Pons (tissue), 1 donor: ENCODE data around the gene SPATA33.
"Not testable (repeated sequence)": the region's sequence is repeated elsewhere in the genome, so short reads cannot be mapped to it uniquely, and the experiment has no call there.

Source experiments
- DNase-seq: peaks from one replicate; pipeline ENCODE4 v3.0.0-alpha.2; 2016; ENCODE audit warnings: low spot score

The SPATA33 gene

DNA sequence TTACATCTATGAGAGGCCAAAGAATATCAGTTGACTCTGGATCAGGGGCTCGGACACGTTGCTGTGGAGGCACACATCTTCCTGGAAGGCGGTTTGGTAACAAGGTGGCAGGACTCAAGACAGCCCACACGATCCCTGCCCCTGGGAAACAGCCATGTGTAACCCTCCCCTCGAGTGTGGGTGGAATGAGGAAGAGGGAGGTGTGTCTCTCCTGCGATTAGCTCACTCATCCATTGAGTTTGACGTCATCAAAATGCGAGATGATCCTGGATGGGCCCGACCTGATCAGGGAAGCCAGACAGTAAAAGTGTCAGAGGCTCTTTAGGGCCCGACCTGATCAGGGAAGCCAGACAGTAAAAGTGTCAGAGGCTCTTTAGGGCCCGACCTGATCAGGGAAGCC, 6.6 kb downstream of the SPATA33 start:
- DNase-seq = not testable (repeated sequence)

DNA sequence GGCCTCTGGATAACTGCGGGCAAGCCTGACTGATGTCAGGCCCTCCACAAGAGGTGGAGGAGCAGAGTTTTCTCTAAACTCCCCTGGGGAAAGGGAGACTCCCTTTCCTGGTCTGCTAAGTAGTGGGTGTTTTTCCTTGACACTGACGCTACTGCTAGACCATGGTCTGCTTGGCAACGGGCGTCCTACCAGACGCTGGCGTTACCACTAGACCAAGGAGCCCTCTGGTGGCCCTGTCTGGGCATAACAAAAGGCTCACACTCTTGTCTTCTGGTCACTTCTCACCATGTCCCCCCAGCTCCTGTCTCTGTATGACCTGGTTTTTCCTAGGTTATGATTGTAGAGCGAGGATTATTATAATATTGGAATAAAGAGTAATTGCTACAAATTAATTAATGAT, 9.4 kb downstream of the SPATA33 start:
- DNase-seq = peak; percentile 16

DNA sequence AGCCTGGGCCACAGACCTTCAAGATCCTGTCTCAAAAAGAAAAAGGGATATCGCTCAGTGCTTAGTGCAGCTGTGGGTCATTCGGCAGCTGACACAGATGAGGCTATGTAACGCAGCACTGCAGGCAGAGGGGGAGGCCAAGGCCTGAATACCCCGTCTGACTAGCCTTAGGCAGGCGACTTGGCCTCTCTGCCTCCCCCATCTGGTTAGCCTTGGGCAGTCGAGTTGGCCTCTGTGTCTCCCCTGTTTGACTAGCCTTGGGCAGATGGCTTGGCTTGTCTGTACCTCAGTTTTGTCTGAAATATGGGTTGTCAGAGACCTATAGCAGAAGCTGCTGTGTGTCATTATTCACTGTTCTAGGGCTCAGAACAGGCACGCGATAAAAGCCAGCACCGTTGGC, 10.0 kb downstream of the SPATA33 start:
- DNase-seq = no peak

DNA sequence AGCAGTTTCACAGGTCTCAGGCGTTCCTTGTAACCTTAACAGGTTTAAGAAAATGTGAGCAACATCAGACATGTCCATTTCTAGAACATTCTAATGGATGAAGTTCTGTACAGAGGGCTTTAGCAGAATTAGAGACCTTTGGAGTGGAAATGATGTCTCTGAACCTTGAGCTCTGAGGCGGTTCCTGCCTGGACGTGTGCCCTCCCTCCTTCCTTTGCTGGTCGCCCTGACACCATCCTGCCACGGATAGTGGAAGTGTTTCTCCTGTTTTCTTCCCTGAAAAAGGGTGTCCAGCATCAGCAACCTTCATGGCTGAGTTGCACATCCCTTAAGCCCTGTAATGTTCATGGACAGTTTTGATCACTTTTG, 11.1 kb downstream of the SPATA33 start:
- DNase-seq = no peak

DNA sequence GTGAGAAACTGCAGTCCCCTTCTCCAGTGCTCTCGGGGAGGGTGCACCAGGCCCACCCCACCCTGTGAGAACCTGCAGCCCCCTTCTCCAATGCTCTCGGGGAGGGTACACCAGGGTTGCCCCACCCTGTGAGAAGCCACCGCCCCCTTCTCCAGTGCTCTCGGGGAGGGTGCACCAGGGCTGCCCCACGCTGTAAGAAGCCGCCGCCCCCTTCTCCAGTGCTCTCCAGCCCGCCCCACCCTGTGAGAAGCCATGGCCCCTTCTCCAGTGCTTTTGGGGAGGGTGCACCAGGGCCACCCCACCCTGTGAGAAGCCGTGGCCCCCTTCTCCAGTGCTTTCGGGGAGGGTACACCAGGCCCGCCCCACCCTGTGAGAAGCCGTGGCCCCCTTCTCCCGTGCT, 12.1 kb downstream of the SPATA33 start:
- DNase-seq = no peak

DNA sequence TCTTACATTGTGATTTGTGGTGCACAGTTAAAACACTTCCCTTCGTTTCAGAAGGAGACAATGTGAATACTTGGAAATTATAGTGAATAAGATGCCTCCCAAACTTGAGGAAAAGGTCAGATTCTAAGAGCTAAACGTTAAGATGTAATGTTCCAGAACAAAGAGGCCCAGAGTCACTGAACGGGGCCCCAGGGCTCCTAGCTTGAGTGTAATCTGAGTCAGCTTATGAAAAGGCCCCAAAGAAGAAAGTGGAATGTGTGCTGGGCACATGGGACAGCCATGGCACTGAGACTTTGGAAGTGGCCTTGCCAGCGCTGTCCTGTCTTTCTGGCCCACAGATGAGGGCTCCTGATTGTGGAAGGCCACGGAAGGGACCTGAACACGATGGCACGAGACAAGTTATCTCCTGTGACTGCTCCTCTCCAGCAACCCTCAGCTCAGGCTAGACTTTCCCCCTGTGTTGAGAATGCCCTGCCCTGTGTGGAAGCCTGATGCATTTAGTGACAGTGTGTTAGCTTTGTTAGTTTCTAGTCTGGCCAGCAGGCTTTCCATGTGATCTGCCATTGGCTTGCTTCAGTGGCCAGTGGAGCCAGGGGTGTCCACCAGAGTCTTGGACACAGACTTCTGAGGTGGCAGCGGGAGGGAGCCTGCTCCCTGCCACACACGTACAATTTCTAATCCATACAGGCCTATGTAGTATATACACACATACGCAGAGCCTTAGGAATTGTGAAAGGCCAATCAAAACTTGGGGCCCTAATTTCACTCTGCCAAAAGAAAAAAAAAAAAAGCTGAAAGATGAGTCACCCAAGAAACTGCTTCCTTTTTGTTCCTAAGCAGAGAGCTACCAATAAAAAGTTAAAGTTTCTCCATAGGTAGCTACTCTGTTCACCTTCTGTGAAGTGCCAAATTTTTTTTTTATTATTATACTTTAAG, 13.1 kb downstream of the SPATA33 start:
- DNase-seq = no peak

DNA sequence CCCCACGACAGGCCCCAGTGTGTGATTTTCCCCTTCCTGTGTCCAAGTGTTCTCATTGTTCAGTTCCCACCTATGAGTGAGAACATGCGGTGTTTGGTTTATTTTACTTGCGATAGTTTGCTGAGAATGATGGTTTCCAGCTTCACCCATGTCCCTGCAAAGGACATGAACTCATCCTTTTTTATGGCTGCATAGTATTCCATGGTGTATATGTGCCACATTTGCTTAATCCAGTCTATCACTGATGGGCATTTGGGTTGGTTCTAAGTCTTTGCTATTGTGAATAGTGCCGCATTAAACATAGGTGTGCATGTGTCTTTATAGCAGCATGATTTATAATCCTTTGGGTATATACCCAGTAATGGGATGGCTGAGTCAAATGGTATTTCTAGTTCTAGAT, 13.9 kb downstream of the SPATA33 start:
- not testable (repeated sequence) for DNase-seq

DNA sequence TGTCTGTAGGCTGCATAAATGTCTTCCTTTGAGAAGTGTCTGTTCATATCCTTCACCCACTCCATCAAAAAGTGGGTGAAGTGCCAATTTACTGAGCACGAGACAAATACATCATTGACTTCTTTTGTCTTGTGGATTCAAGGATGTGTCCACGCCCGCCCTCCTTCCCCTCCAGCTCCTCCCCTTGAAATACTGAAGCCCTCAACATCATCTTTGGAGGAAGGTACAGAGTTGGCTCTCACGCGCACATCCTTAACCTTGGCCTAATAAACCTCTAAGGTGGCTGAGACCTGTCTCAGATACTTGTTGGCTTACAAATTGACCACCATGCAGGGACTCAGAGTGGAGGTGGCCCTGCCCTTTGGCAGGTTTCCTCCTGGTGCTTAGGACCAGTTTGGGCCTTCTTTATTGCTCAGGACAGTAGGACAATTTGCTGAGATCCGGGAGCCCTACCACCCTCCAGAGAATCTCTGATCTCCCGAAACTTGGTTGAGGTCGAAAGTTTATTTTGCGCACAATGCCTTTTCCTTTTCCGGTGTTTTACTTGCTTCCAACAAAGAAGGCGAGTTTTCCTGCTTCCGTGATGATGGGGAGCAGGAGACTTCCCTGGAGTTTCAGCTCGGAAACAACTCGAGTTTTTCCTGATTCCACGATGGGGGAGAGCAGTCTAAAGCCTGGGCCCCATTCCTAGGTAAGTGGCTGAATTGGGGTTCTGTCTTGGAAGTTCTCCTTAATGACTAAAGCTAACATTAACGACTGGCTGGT, 14.7 kb downstream of the SPATA33 start:
- no peak for DNase-seq

DNA sequence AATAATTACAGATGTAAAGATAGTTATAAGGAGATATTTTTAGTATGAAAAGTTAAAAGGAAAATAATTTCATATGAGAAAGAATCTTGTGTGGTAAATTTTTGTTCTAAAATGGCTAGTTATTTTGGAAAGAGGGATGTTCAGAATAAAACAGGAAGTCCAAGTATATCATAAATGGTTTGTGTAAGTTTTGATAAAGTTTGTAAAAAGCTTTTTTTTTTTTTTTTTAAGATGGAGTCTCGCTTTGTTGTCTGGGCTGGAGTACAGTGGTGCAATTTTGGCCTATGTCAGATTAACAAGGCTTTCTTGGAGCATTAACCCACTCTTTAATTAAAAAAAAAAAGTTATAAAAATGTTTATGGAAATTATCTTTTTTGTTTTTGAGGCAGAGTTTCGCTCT, 20.6 kb downstream of the SPATA33 start:
- no peak for DNase-seq

DNA sequence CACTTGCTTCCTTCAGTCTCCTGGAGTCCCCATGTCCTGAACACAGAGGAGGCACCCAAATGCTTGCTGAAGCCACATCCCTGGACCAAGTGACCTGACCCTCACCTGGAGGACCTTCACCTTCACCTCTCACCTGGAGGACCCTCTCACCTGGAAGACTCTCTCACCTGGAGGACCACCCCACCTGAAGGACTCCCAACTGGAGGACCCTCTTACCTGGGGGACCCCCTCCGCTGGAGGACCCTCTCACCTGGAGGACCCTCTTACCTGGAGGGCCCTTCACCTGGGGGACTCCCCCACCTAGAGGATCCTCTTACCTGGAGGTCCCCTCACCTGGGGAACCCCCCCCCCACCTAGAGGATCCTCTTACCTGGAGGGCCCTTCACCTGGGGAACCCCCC, 28.3 kb downstream of the SPATA33 start:
- DNase-seq = no peak

DNA sequence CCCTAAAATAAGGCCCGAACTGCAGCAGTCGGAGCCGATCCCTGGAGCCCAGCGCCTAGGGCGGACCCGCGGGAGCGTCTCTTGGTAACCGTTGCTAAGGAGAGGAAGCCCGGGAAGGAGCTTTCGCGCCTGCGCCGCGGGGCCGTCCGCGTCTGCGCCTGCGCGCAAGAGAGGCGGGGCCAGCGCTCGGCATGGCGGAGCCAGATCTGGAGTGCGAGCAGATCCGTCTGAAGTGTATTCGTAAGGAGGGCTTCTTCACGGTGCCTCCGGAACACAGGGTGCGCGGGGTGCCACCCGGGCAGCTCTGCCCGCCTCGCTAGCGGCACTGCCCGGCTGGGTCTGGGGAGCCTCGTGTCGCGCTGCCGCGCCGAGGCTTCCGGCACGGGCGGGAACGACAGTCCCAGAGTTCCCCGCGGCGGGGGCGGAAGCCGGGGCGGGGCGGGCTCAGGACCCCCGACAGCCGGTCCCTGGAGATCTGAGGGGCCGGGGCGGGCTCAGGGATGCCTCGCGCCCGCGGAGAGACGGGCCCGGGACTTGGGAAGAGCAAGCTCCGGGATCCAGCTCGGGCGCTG, 29.0 kb downstream of the SPATA33 start, which contains the start of gene CDK10:
CDK10 (plus strand) TSS at position 170 of the 572 bp plus-strand sequence; CDS start at position 192, 22 bp downstream.
- DNase-seq = peak; percentile 85

DNA sequence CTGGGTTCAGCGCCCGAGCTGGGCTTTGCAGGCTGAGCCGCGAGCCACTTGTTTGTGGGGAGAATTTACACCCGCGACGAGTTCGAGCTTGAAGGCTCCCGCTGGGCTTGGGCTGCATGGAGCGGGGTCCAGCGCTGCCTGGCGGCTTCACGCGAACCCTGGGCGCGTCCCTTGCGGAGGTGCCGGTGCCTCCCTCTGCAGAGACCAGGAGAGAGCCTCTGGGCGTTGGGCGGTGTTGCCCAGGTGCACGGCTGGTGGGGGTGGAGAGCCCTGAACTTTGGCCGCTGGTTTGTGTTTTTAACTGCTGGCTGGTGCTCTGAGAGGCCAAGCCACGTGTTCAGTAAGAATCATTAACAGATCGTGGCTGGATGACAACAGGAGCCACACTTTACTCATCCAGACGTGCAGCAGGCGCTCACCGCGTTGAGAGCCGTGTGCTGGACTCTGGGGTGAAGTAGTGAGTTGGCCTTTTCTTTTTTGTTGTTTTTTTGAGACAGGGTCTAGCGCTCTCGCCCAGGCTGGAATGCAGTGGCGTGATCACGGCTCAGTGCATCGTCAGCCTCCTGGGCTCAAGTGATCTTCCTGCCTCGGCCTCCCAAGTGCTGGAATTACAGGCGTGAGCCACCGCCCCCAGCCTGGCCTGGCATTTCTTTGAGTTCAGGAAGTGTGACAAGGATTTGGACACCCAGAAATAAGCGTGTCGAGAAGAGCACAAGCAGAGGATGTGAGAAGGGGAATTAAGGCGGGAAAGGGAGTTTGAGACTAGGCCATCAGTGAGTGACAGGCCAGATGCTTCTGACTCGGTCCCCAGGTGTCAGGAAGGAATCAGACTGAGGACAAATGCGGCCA, 29.7 kb downstream of the SPATA33 start:
- no peak for DNase-seq

DNA sequence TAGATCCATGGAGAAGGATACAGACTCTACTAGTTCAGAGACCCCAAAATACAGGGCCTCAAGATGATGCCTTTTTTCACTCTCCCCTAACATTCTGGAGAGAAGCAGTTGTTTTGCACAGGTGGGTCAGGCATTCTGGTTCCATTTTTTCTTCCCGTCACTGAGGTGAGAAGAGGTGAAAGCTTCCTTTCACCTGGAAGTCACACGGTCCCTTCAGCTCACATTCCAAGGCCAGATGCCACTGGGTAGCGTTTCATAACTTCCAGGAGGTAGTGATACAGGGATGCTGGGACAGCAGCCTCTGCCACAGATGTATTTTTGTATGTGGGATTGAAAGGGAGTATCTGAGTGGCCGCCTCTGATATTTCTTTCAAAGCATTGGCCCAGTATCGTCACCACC, 30.8 kb downstream of the SPATA33 start:
- DNase-seq = no peak

DNA sequence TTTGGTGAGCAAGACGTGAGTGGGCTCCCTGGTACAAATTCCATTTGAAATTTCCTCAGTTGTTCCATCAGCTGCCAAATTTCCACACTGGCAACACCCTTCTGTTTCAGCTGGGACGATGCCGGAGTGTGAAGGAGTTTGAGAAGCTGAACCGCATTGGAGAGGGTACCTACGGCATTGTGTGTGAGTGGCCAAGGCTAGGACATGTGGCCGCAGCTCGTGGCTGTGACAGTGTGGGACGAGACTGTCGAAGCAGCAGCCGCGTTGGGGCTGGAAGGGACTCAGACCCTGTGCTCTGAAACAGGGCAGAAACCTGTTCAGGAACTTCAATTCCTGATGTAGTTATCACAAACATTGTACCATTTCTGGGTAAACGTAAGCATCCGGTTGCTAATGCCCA, 31.5 kb downstream of the SPATA33 start:
- no peak for DNase-seq

DNA sequence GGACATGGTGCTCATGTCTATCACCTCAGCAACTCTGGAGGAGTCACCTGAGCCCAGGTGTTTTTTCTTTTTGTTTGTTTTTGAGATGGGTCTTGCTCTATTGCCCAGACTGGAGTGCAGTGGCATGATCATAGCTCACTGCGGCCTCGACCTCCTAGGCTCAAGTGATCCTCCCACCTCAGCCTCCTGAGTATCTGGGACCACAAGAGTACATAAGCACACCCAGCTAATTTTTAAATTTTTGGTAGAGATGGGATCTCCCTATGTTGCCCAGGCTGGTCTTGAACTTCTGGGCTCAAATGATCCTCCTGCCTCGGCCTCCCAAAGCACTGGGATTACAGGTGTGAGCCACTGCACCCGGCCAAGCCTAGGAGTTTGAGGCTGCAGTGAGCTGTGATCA, 32.0 kb downstream of the SPATA33 start:
- not testable (repeated sequence) for DNase-seq

DNA sequence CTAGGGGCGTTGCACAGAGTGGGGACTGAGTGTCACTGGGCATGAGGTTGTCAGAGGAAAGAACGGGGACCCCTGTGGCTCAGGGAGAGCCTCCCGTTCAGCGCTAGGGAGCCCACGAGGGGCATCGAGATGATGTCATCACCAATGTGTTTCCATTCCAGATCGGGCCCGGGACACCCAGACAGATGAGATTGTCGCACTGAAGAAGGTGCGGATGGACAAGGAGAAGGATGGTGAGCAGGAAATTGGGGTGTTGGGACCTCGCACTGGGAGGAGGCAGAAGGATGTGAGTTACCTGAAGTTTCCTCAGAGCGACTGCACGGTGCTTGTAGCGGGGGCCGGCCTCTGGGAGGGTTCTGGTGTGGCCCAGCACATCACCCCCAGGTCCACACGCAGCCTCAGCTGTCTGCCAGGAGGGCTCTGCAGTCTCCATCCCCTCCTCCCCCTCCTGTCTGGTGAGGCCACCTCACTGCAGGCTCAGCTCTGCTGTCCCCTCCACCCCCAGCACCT, 32.8 kb downstream of the SPATA33 start:
- no peak for DNase-seq

DNA sequence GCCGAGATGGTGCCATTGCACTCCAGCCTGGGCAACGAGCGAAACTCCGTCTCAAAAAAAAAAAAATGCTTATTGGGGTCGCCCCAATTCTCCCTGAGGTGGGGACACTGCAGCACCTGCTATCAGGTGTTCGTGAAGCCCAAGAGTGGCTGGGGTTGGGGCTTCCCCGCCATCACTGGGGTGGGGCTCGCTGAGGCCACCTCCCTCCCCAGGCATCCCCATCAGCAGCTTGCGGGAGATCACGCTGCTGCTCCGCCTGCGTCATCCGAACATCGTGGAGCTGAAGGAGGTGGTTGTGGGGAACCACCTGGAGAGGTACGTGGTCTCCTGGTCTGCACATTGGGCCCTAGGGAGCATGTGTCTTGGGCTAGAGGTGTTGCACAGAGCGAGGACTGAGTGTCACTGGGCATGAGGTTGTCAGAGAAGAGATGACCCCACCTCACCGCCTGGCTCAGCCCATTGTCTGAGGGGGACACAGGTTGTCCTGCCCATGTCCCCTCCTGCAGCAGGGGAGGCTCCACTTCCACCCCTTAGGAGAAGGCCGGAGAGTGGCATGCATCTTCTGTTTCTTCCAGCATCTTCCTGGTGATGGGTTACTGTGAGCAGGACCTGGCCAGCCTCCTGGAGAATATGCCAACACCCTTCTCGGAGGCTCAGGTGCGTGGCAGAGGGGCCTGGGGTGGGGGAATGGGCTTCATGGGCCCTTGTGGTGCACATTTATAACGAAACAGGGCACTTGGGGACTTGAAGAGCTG, 33.8 kb downstream of the SPATA33 start:
- DNase-seq = no peak

DNA sequence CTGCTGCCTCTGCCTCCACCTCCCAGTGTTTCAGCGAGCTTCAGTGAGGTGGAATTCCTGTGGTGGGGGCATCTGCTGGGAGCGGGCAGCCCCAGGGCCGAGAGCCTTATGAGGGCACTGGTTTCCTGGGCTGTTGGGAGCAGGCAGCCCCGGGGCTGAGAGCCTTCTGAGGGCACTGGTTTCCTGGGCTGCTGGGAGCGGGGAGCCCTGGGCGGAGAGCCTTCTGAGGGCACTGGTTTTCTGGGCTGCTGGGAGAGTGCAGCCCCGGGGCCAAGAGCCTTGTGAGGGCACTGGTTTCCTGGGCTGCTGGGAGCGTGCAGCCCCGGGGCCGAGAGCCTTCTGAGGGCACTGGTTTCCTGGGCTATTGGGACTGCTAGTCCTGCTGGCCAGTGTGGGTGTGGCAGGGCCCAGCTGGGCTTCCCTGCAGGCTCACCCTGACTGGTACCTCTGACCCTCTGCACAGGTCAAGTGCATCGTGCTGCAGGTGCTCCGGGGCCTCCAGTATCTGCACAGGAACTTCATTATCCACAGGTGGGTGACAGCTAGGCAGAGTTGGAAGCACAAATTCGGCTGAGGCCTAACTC, 34.4 kb downstream of the SPATA33 start:
- DNase-seq = no peak

DNA sequence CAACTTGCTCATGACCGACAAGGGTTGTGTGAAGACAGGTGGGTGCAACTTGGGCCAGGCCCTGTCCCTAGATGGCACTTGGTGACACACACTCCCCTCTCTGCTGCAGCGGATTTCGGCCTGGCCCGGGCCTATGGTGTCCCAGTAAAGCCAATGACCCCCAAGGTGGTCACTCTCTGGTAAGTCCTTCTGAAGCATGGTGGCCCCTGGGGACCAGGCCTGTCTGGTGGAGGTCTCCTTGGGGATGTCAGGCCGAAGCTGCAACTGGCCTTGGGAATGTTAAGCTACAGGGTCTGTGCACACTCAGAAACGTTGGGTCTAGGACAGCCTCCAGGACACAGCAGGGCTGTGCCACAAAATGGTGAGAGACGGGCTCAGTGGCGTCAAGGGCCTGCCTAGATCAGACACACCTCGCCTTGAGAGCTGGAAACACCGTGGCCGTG, 35.7 kb downstream of the SPATA33 start:
- no peak for DNase-seq
